Spleen (tissue), 11 donors: Measurements from ENCODE around the gene RAP1B. TPM values are rescaled to one million over a fixed set of nuclear protein-coding genes. Genes with fewer than 3 reads are reported as not detected.

Experiments
- DNase-seq: peaks from one replicate; pipeline ENCODE4 v3.0.0-alpha.2; 2020
- H3K27ac ChIP-seq, 8 donors: fragments of 200-600 bp; sonication (generic) in 7 of 8; 1 replicate in 4 of 8; 2 replicates in 4 of 8; pipeline versions ENCODE4 v1.5.0 to v1.8.0; 2016 to 2021; ENCODE audit warnings: inconsistent platforms in 4 of 8, mild to moderate bottlenecking in 4 of 8, moderate library complexity in 1 of 8
- H3K27me3 ChIP-seq, 7 donors: fragments of 200-600 bp; sonication (generic) in 6 of 7; replicated peaks in 1 of 7; 1 replicate in 4 of 7; 2 replicates in 3 of 7; pipeline versions ENCODE4 v1.5.0 to v1.8.0; 2016 to 2021; ENCODE audit warnings: inconsistent platforms in 3 of 7, mild to moderate bottlenecking in 1 of 7
- H3K36me3 ChIP-seq, 6 donors: fragments of 200-600 bp; sonication (generic) in 5 of 6; 1 replicate in 4 of 6; 2 replicates in 2 of 6; pipeline versions ENCODE4 v1.5.0 to v1.8.0; 2016 to 2021; ENCODE audit warnings: inconsistent platforms in 2 of 6
- H3K4me1 ChIP-seq, 6 donors: fragments of 200-600 bp; sonication (generic) in 5 of 6; 1 replicate in 3 of 6; 2 replicates in 3 of 6; pipeline versions ENCODE4 v1.5.0 to v1.8.0; 2016 to 2021; ENCODE audit warnings: inconsistent platforms in 3 of 6
- H3K4me3 ChIP-seq, 8 donors: fragments of 200-600 bp; sonication (generic) in 7 of 8; 1 replicate in 4 of 8; 2 replicates in 4 of 8; pipeline versions ENCODE4 v1.5.0 to v1.8.0; 2016 to 2021; ENCODE audit warnings: inconsistent platforms in 4 of 8, mild to moderate bottlenecking in 4 of 8, moderate library complexity in 2 of 8
- H3K9me3 ChIP-seq, 8 donors: fragments of 200-600 bp; sonication (generic) in 7 of 8; 1 replicate in 4 of 8; 2 replicates in 4 of 8; pipeline versions ENCODE4 v1.5.0 to v1.8.0; 2016 to 2021; ENCODE audit warnings: inconsistent platforms in 4 of 8
- CTCF ChIP-seq, 11 experiments: fragments of 200-600 bp in 7 of 11; fragments of 450-650 bp in 4 of 11; sonication (generic) in 4 of 11; IDR thresholded peaks in 8 of 11; conservative IDR thresholded peaks in 3 of 11; 1 replicate in 7 of 11; 2 replicates in 4 of 11; pipeline versions ENCODE4 v1.4.0 to v1.8.0; 2016 to 2021; ENCODE audit warnings: antibody characterized with exemption in 11 of 11, inconsistent platforms in 4 of 11, mild to moderate bottlenecking in 1 of 11
- POLR2A ChIP-seq, 3 donors: fragments of 450-650 bp; IDR thresholded peaks; one replicate each; pipeline ENCODE4 v1.5.1; 2017; ENCODE audit warnings: antibody characterized with exemption in 3 of 3, mild to moderate bottlenecking in 1 of 3
- POLR2AphosphoS5 ChIP-seq, 3 donors: sonication (generic); formaldehyde crosslinking; IDR thresholded peaks; one replicate each; pipeline ENCODE4 v1.5.1; 2017; ENCODE audit warnings: antibody characterized with exemption in 3 of 3
- WGBS, 5 donors: extraction: QIAGEN DNeasy Blood & Tissue Kit in 3 of 5; methylation state at CpG; one replicate each; pipeline versions ENCODE4 v1.1.5 to v1.1.7; 2013 to 2018; 5-methylcytosine and 5-hydroxymethylcytosine counted together
- intact Hi-C: fragments of 100-400 bp; cut with DNase I; formaldehyde crosslinking; loops from one replicate; pipeline ENCODE4 v1.15.0; 2023; ENCODE audit warnings: low total_unique reads
- polyA plus RNA-seq, 3 donors: library from polyadenylated mRNA; stranded (reverse); fragments of 200-250 nt; gene quantifications; one replicate each; pipeline ENCODE4 v1.2.1, GENCODE V29; 2013
- total RNA-seq, 7 donors: library from RNA; depleted of rRNA in 3 of 7; stranded (reverse); fragments of >200 nt in 3 of 7; fragmentation: NEBNext Ultra II Directional in 4 of 7; extraction: Animal tissue kit (Norgen Biotek cat#: 25700) in 4 of 7; gene quantifications; one replicate each; pipeline versions ENCODE4 v1.1.0 to v1.2.1, GENCODE V29; 2016 to 2021
- donor health status: healthy with polysubstance abuse.
- donor health status: DM: no; HTN: no; CAD: no; lungs with moderate emphysema.
- donor health status: DM: no; HTN: no; CAD: no.
- donor health status: Bipolar disorder and iron deficiency.
- donor health status: healthy.
- donor health status: DM: no; HTN: no; CAD: no.
- donor health status: DM: yes; HTN: yes; CAD: no.

RAP1B gene
- total and polyA plus RNA-seq, 10 donors = 107 to 321 (median 235) TPM

- no peak for TF ChIP-seq POLR2A (IDR thresholded peaks at IDR 0.05)
- no peak for TF ChIP-seq CTCF (IDR thresholded peaks at IDR 0.05 in 8 of 11, conservative IDR thresholded peaks at IDR 0.05 in 3 of 11)
- Histone ChIP-seq H3K4me3 (no peak overlapping the region), H3K9me3 (no peaks in the 10 kb centered on the region), H3K4me1 (no peaks in the 10 kb centered on the region), H3K27ac (no peak overlapping the region), H3K36me3 (no peaks in the 10 kb centered on the region), H3K27me3 (no peaks in the 10 kb centered on the region)
- DNase-seq = no peak
- intact Hi-C loops = no loop called here
- WGBS, 5 donors = 89 to 96% (median 92%) methylated on average over 6 of the region's 6 CpGs
These were observed 31.9 kb upstream of the RAP1B start for GRCh38 chr12:68578765-68579164.

- intact Hi-C loops = no loop called here
These were observed 31.4 kb upstream of the RAP1B start for GRCh38 chr12:68579254-68579653.

GRCh38 chr12:68580911-68581310, 29.8 kb upstream of the RAP1B start:
- no peaks in the 10 kb centered on the region for H3K9me3 ChIP-seq
- no peak overlapping the region for H3K4me3 ChIP-seq
- H3K27ac ChIP-seq = no peak overlapping the region
- intact Hi-C loops = no loop called here
- no peak for DNase-seq
- no peaks in the 10 kb centered on the region for H3K36me3 ChIP-seq
- 91 to 100% (median 95%) methylated on average over 1 of the region's 1 CpG for WGBS, 5 donors
- no peaks in the 10 kb centered on the region for H3K27me3 ChIP-seq
- TF ChIP-seq POLR2AphosphoS5 (IDR thresholded peaks at IDR 0.05) = no peak
- TF ChIP-seq POLR2A (IDR thresholded peaks at IDR 0.05) = no peak
- no peak for TF ChIP-seq CTCF (IDR thresholded peaks at IDR 0.05 in 8 of 11, conservative IDR thresholded peaks at IDR 0.05 in 3 of 11)
- no peaks in the 10 kb centered on the region for H3K4me1 ChIP-seq

More at GRCh38 chr12:68579254-68579653, 31.4 kb upstream of the RAP1B start:
- DNase-seq = no peak
- H3K36me3 ChIP-seq = no peaks in the 10 kb centered on the region
- no peaks in the 10 kb centered on the region for H3K9me3 ChIP-seq
- TF ChIP-seq CTCF (IDR thresholded peaks at IDR 0.05 in 8 of 11, conservative IDR thresholded peaks at IDR 0.05 in 3 of 11) = no peak
- no peak for TF ChIP-seq POLR2AphosphoS5 (IDR thresholded peaks at IDR 0.05)
- no peak for TF ChIP-seq POLR2A (IDR thresholded peaks at IDR 0.05)
- no peaks in the 10 kb centered on the region for H3K4me1 ChIP-seq
- 78 to 88% (median 86%) methylated on average over 5 of the region's 5 CpGs for WGBS, 5 donors
- no peaks in the 10 kb centered on the region for H3K27me3 ChIP-seq
- H3K4me3 ChIP-seq = no peak overlapping the region
- H3K27ac ChIP-seq = no peak overlapping the region

- Histone ChIP-seq H3K4me1 (peaks cover 0 to 4% (median 0%) of the 10 kb centered on the region in 6 donors), H3K36me3 (no peaks in the 10 kb centered on the region), H3K4me3 (no peak overlapping the region), H3K27ac (no peak overlapping the region), H3K9me3 (no peaks in the 10 kb centered on the region), H3K27me3 (no peaks in the 10 kb centered on the region)
- no peak for TF ChIP-seq POLR2AphosphoS5 (IDR thresholded peaks at IDR 0.05)
- TF ChIP-seq POLR2A (IDR thresholded peaks at IDR 0.05) = no peak
- TF ChIP-seq CTCF (IDR thresholded peaks at IDR 0.05 in 8 of 11, conservative IDR thresholded peaks at IDR 0.05 in 3 of 11) = no peak
- intact Hi-C loops = no loop called here
- DNase-seq = no peak
- WGBS, 5 donors = 88 to 95% (median 94%) methylated on average over 4 of the region's 4 CpGs
These were observed 28.8 kb upstream of the RAP1B start for GRCh38 chr12:68581926-68582325.
